GM19035 (cell line): ENCODE results near the gene PARP11.

Source experiments
- ATAC-seq: cut with Tn5 transposase; IDR thresholded peaks from one replicate; pipeline ENCODE4 v1.9.1; 2021; ENCODE audit not compliant: unreplicated experiment

Gene PARP11

DNA sequence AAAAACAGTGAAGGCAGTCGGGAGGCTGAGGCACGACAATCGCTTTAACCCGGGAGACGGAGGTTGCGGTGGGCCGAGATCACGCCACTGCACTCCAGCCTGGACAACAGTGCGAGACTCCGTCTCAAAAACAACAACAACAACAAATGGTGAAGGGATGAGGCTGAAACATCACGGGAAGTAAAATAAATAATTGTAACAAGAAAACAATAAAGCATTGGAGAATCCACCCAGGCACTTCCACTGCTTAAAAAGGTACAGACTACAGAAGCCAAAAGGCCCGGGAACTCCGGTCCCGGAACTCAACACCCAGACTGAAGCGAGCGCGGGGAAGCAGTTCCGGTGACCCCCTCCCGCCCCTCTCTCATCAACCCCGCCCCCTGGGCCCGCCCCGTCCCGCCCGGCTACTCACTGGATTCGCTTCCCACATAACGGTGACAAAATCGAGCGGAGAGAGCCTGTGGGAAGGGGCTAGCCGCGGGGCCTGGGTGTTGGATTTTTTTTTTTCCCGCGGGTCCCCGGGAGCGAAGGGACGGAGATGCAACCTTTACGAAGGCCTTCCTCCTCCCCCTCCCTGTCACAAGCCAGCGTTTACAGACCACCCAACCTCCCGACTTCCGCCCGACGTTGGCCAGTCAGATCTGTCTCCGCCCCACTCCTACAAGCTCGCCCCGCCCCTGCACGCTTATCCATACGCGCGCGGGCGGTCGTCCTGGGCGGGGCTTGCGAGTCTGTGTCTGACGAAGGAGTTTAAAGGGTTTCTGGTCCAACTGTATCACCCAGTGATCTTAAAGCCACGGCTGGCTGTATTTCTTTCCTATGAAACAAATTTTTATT lies at the start of gene PARP11:
PARP11 (minus strand) TSS at position 600 of the 837 bp plus-strand sequence; CDS start at position 430, 170 bp downstream.
- peak; percentile 94 for ATAC-seq

GRCh38 chr12:3922033-3922432 lies 48.8 kb upstream of the PARP11 start:
- ATAC-seq, result no peak

DNA sequence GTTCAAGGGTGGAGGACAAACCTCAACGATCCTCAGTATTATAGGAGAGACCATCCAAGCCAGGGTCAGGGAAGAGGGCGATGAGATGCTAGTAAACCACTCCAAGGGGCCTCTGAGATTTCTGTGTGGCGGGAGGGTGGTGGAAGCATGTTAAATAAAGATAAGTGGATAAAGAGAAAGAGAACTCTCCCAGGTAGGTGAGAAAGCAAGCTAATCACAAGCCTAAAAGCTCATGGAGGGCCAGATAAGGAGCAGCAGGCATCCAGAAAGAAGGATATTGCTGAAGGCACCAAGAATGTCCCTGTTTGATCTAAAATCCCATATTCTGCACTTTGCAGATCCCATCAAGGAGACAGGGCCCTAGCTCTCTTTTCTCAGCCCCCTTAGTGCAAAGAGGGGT lies 48.3 kb upstream of the PARP11 start:
- no peak for ATAC-seq

DNA sequence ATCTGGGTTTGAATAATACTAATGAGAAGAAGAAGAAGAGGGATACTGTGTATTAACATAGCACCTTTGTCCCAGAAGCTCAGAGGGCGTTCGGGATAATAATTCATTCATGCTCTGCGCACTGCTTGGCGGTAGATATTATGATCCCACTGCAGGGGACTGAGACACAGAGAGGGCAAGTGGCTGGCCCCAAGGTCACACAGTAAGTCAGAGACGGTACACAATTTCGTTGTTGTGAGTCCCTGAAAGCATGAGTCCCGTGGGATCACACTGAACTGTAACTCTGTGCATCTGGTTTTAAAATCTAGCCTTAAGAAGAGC lies 47.9 kb upstream of the PARP11 start:
- ATAC-seq, result no peak

DNA sequence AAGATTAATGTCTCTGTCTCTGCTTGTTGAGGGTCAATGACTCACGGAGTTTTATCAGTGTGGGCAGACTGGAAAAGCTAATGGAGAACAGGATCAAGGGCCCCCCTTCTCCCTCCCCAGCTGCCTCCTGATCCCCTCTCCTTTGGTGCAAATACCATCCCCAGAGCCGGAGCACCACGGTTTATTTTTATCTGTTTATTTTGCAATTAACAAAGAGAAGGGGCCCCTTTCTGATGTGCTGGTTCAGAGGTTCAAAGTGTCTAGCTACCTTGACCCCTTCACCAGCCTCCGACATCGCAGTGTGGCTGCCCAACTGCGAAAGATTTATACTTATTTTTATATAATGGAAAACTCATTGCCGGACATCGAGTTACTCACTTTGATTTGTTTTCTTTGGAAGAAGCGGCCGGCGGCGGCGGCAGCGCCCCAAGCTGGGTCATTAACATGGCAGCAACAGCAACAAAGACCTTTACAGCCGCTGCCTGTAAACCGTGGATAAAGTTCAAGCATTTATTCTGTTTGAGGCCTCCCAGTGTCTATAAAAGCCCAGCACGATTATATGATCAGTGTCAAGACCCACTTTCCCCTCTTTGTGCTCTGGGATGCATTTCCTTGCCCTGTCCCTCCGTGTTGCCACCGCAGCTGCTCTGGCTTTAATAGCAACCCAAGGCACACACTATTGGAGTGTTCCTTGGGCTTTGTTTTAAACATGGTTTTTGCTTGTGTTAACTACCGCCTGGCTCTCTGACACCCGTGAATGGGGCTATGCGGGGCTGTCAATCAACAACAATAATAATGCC lies 47.4 kb upstream of the PARP11 start:
- ATAC-seq, result no peak

- ATAC-seq, result no peak
These were observed 40.1 kb upstream of the PARP11 start for GRCh38 chr12:3913278-3913677.

- ATAC-seq, result no peak
These were observed 39.7 kb upstream of the PARP11 start for GRCh38 chr12:3912863-3913262.

GRCh38 chr12:3911409-3911808 lies 38.2 kb upstream of the PARP11 start:
- ATAC-seq, result no peak

GRCh38 chr12:3905664-3906063 lies 32.5 kb upstream of the PARP11 start:
- no peak for ATAC-seq

DNA sequence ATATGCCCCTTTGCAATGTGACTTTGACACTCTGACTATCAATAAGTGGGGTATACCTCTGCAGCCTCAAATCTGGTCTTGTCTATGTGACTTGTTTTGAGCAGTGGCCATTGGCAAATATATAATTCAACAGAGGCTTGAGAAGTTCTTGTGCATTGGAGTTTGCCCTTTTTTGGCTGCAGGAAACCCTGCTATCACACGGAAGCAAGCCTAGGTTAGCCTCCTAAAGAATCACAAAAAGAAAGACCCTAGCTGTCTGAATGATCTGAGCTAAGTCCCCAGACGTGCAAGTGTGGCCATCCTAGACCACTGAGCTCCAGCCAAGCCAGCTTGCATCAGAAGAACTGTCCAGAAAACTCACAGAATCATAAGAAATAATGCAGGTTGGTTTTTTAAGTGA lies 31.8 kb upstream of the PARP11 start:
- ATAC-seq, result no peak

GRCh38 chr12:3902921-3903320 lies 29.7 kb upstream of the PARP11 start:
- no peak for ATAC-seq

DNA sequence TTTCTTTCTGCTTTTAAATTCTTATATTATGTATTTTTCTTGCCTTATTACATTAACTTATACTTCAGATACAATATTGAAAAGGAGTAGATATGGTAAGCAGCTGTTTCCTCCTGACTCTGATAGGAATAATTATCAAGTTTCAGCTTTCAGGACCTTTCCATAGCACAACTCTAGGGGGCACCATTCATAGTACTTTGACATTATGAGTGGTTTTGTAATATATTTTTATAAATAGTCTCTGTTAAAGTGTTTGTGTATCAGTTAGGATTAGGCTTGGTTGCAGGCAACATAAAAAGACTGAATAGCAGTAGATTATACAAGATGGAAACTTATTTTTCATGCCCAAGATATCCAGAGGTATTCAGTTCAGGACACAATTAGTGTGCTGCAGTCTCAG lies 27.9 kb upstream of the PARP11 start:
- no peak for ATAC-seq

- ATAC-seq, result no peak
These were observed 25.6 kb upstream of the PARP11 start for GRCh38 chr12:3898756-3899155.

GRCh38 chr12:3897371-3897971 lies 24.3 kb upstream of the PARP11 start:
- no peak for ATAC-seq

DNA sequence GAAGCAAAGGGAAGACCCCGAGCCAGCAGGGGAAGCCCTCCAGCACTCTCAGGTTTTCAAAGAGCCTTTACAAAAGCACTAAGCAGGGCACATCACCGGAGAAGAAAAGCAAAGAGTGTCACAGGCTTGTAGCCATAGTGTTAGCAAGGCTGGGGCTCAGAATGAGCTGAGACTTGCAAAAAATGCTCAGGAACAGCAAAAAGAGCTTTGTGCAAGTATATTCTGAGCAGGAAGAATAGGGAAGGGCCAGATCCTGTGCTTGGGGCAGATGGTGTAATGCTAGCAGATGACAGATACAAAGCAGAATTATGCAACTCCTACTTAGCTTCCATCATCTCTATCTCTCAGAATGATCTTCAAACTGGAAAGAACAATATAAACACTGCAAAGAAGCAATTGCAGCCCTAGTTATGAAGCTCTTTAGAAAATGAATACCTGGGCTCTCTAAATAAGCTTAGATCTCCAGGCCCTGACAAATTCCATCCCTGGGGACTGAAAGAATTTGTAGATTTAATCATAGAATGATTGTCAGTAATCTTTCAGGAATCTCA lies 23.7 kb upstream of the PARP11 start:
- no peak for ATAC-seq

DNA sequence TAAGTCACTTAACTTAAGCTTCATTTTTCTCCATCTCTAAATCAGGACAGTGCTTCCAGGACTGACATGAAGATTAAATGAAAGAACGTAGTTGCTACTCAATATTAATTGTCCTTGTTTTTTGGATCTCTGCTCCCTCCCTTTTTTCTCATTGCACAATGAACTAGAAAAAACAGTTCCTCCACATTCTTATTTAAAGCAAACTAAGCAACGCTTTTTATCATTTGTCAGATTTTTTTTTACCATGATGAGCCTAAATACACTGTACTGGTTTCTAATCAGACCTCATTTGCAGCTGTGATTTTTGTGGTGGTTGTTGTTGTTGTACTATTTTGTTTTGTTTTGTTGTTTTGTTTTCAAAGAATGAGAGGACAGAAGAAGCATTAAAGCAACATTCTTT lies 23.2 kb upstream of the PARP11 start:
- no peak for ATAC-seq

- no peak for ATAC-seq
These were observed 19.4 kb upstream of the PARP11 start for GRCh38 chr12:3892631-3893030.

DNA sequence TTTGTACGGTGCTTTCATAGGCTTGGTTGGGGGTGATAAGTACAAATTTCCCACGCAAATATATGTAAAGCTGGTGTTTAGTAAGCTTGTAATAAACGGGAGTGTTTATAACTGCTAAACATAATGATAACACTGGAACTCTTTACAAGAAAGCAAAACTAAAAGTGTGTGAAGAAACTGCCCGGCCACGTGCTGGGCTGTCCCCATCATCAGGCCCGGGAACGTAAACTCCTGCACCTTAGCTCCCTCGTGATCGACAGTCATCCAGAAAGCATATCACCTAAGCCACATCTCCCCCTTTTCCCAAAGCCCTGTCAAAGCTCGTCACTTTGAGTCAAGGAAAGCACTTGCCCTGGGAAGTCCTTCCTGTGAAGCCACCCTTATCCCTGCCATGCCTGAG lies 18.0 kb upstream of the PARP11 start:
- ATAC-seq, result no peak

DNA sequence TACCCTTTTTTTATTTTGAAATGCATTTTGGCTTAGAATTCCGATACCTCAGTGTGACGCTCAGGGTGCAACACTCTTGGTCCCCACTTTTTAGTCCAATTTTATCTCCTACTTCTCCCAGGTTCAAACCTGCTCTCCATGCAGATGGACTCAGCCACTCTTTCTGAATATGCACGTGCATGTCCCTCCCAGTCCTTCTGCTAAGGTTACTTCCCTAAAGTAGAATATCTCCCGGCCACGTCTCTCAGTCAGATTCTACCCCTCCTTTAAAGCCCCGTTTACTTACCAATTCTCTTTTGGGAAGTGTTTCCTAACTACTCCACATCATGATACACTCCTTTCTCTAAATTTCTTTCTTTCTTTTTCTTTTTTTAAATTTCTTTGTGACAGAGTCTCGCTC lies 15.5 kb upstream of the PARP11 start:
- ATAC-seq, result no peak

GRCh38 chr12:3885277-3886094 lies 12.3 kb upstream of the PARP11 start:
- ATAC-seq, result no peak

- ATAC-seq, result no peak
These were observed 11.5 kb upstream of the PARP11 start for GRCh38 chr12:3884671-3885070.
